Amniotic stem cell (primary cell): ENCODE data around the gene SCD.

Source experiments
- DNase-seq: peaks from one replicate; lab custom pipeline; 2025; lab: John Stamatoyannopoulos, UW

The SCD gene

DNA sequence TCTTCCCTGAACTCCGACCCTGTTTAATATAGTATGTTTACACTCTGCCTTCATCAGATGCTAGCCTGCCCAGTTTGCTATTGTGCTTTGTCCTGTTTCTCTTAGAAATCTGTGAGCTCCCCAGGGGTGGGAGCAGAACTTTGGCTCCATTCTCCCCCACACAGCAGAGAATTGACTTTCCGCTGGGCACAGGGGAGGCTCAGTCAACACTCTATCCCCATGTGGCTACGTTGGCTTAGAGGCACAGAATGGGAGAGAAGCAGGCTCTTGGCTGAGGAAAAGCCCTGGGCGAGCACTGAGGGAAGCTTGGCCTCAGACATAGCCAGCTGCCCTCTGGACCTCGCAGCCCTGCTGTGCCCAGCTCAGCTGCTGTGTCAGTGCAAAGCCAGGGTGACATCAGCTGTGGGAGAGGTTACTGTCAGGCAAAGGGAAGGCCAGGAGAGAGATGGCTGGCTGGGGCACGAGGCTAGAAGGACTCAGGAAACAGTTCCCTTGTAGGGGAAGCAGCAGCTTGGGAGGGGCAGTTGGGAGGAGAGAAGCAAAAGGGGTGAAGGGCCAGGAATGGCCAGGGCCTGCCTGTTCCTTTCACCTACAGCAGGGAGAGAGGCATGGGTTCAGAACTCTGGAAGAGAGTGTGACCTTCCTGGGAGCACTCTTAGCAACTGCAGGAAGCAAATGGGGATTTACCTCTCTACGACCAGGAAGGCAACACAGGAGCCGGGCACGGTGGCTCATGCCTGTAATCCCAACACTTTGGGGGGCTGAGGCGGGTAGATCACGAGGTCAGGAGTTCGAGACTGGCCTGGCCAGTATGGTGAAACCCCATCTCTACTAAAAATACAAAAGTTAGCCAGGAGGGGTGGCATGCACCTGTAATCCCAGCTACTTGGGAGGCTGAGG is 5.8 kb upstream of the SCD start:
- DNase-seq: no peak

GRCh38 chr10:100341953-100342626 is 4.9 kb upstream of the SCD start:
- DNase-seq: peak; percentile 52

DNA sequence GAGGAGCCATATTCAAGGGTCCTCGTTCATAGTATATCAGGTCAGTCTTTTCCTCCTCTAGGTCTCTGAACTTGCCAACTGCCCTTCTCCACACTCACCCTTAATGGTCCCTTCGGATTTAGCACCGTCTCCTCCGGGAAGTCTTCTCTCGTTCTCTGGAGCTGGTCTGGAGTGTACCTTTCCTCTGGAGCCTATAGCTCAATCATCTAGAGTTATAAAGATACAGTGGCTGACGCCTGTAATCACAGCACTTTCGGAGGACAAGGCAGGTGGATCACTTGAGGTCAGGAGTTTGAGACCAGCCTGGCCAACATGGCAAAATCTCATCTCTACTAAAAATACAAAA is 4.4 kb upstream of the SCD start:
- no peak for DNase-seq

- DNase-seq: no peak
These were observed 2.7 kb upstream of the SCD start for GRCh38 chr10:100344241-100344788.

- DNase-seq: no peak
These were observed 1.3 kb upstream of the SCD start for GRCh38 chr10:100345570-100346330.

- no peak for DNase-seq
These were observed 675 bp upstream of the SCD start for GRCh38 chr10:100346351-100346764.

GRCh38 chr10:100347568-100348195 is 649 bp downstream of the SCD start:
- no peak for DNase-seq

- DNase-seq: no peak
These were observed 1.4 kb downstream of the SCD start for GRCh38 chr10:100348389-100348927.

DNA sequence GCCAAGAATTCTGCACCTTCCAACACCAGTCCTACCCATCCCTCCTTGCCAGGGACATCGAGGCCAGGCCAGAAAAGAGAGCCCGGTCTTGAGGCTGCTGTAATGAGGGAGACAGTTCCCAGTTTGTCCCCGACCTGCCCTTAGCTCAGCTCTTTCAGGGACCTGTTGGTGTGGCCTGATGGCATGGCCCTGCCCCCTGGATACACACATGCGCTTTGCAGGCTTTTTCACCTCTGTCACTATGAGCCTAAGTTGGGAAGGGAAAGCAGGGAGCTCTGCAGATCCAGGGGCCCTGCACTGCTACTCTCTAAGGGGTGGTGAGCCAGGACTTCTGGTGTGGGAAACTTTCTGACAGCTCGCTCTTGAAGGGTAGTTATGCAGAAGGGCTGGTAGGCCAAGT is 2.1 kb downstream of the SCD start:
- no peak for DNase-seq

DNA sequence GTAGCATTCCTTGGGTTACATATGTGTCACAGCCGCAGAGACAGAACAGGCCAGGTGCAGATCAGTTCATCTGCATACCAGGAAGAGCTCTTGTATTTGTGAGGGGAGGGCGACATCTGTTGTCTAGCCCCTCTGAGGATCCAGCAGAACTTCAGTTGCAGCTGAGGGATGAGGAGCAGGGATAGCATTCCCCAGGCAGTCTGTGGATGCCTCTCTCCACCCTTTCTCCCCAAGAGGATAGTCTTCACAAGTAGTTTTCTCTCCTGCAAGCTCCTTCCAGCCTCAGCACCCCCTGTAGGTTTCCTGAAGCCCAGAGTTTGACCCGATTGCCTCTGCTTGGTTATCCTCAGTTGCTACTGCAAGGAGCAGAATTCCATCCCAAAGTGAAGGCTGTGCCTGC is 2.6 kb downstream of the SCD start:
- no peak for DNase-seq

DNA sequence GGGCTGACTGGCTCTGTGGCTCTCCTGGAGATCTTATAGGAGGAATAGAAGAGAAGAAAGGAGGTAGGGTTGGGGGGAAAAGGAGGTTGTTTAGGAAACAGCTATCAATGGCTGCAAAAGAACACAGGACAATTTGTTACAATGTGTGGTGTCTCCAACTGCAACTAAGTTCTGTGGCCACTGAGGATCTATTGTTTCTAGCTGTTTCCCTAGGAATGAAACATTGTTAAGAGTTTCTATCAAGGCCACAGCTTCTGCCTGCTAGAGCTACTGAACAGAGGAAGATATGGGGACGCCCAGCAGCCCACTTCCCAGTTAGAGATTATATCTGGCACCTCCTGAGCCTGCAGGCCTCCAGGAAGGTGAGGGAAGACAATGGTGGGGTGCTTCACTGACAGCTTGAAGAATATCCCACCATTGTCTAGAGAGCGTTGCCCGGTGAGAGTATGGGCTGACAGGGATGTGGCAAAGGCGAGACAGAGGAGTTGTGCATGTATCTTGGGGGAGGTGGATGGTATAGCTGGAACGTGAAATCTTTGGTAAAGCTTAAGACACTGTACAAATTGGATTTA is 4.0 kb downstream of the SCD start:
- DNase-seq: no peak

GRCh38 chr10:100353770-100354485 is 6.9 kb downstream of the SCD start:
- DNase-seq: no peak

- DNase-seq: no peak
These were observed 8.1 kb downstream of the SCD start for GRCh38 chr10:100355086-100355485.

- DNase-seq: no peak
These were observed 9.3 kb downstream of the SCD start for GRCh38 chr10:100356067-100357017.

- DNase-seq: no peak
These were observed 10.2 kb downstream of the SCD start for GRCh38 chr10:100357059-100357858.

GRCh38 chr10:100359030-100359432 is 12.0 kb downstream of the SCD start:
- DNase-seq: no peak

GRCh38 chr10:100359529-100360150 is 12.6 kb downstream of the SCD start:
- no peak for DNase-seq

DNA sequence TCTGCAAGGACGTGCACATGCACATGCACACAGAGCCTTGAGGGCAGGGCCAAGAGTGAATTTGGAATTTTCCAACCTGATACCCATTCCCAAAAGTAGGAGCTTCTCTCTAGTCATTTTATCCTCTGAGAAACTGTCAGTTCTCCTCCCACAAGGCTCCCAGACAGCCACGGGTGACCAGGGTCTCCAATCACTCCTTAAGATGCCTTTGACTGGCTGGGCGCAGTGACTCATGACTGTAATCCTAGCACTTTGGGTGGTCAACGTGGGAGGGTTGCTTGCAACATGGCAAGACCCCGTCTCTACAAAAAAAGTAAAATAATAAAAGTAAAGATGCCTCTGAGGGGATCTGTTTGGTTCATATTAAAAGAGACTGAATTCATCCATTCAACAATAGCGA is 13.2 kb downstream of the SCD start:
- no peak for DNase-seq
